OCI-LY3 (cell line): ENCODE measurements around the gene FXYD7.

Experiments
- H2AFZ ChIP-seq: fragments of 200-600, 300-600 bp; shearing (Covaris generic); 2 replicates; pipeline ENCODE4 v1.6.0; 2014; ENCODE audit warnings: antibody characterized with exemption, low read depth, low read length
- H3K27ac ChIP-seq: fragments of 200-600, 300-600 bp; sonication (generic); 2 replicates; pipeline ENCODE4 v1.5.1; 2014; ENCODE audit warnings: mild to moderate bottlenecking, low read length, moderate library complexity, mixed read lengths
- H3K27me3 ChIP-seq: fragments of 200-600, 300-600 bp; sonication (generic); 2 replicates; pipeline ENCODE4 v1.6.1; 2014; ENCODE audit warnings: low read depth, low read length, mixed read lengths
- H3K36me3 ChIP-seq: fragments of 200-600, 300-600 bp; sonication (generic); replicated peaks from 2 replicates; pipeline ENCODE3; 2014; ENCODE audit warnings: low read depth, low read length, mixed read lengths
- H3K4me1 ChIP-seq: fragments of 300-600, 200-600 bp; sonication (generic); 2 replicates; pipeline ENCODE4 v1.6.1; 2014; ENCODE audit warnings: low read length, mixed read lengths
- H3K4me2 ChIP-seq: fragments of 200-600, 300-600 bp; sonication (generic); 2 replicates; pipeline ENCODE4 v1.6.1; 2014; ENCODE audit warnings: low read length, mixed read lengths
- H3K4me3 ChIP-seq: fragments of 300-600, 200-600 bp; sonication (generic); 2 replicates; pipeline ENCODE4 v1.5.1; 2014; ENCODE audit warnings: antibody characterized with exemption, mild to moderate bottlenecking, low read length, moderate library complexity
- H3K79me2 ChIP-seq: fragments of 300-600, 200-600 bp; shearing (Covaris generic); 2 replicates; pipeline ENCODE4 v1.6.1; 2014; ENCODE audit warnings: mild to moderate bottlenecking, low read length, mixed read lengths
- H3K9ac ChIP-seq: fragments of 300-600, 200-600 bp; shearing (Covaris generic); 2 replicates; pipeline ENCODE4 v1.6.0; 2014; ENCODE audit warnings: mild to moderate bottlenecking, low read length, moderate library complexity
- H3K9me3 ChIP-seq: fragments of 200-600, 300-600 bp; shearing (Covaris generic); 2 replicates; pipeline ENCODE4 v1.6.1; 2014; ENCODE audit warnings: low read length, mixed read lengths; ENCODE audit not compliant: insufficient read depth
- H4K20me1 ChIP-seq: fragments of 200-600, 300-600 bp; sonication (generic); 2 replicates; pipeline ENCODE4 v1.6.1; 2016; ENCODE audit warnings: low read length, mixed read lengths; ENCODE audit not compliant: insufficient read depth
- EZH2phosphoT487 ChIP-seq: fragments of 200-600 bp; shearing (Covaris generic); IDR thresholded peaks from 2 replicates; pipeline ENCODE4 v1.6.1; 2018; ENCODE audit warnings: antibody characterized with exemption, mixed run types, low read depth
- TF ChIP-seq, protein P1 (sequence below): fragments of 200-600, 300-600 bp; sonication (generic); IDR thresholded peaks from 2 replicates; pipeline ENCODE4 v1.5.1; 2014; ENCODE audit warnings: antibody characterized with exemption, low read length, low read depth

The FXYD7 gene

DNA sequence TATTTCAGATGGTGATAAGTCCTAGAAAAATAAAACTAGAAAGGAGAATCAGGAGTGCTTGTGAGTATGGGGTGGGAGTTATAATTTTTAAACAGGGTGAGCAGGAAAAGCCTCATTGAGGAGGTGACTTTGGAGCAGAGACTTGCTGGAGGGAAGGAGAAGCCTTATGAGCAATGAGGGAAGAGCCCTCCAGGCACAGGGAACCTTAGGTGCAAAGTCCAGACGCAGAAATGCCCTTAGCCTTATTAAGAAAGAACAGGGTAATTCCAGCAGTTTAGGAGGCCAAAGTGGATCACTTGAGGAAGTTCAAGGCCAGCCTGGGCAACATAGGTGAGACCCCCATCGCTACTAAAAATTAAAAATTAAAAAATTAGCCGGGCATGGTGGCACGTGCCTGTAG lies 48.4 kb upstream of the FXYD7 start:
- Histone ChIP-seq H3K36me3 (no peaks in the 10 kb centered on the region), H3K4me2 (no peak overlapping the region), H3K4me1 (no peaks in the 10 kb centered on the region), H4K20me1 (no peaks in the 10 kb centered on the region), H3K27ac (no peak overlapping the region), H2AFZ (no peak overlapping the region), H3K27me3 (no peaks in the 10 kb centered on the region), H3K79me2 (no peaks in the 10 kb centered on the region), H3K9ac (no peak overlapping the region), H3K9me3 (no peaks in the 10 kb centered on the region), H3K4me3 (no peak overlapping the region)
- no peak for TF ChIP-seq EZH2phosphoT487
- TF ChIP-seq, protein P1, sequence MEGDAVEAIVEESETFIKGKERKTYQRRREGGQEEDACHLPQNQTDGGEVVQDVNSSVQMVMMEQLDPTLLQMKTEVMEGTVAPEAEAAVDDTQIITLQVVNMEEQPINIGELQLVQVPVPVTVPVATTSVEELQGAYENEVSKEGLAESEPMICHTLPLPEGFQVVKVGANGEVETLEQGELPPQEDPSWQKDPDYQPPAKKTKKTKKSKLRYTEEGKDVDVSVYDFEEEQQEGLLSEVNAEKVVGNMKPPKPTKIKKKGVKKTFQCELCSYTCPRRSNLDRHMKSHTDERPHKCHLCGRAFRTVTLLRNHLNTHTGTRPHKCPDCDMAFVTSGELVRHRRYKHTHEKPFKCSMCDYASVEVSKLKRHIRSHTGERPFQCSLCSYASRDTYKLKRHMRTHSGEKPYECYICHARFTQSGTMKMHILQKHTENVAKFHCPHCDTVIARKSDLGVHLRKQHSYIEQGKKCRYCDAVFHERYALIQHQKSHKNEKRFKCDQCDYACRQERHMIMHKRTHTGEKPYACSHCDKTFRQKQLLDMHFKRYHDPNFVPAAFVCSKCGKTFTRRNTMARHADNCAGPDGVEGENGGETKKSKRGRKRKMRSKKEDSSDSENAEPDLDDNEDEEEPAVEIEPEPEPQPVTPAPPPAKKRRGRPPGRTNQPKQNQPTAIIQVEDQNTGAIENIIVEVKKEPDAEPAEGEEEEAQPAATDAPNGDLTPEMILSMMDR: no peak

GRCh38 chr19:35095667-35096368 lies 47.2 kb upstream of the FXYD7 start:
- H3K4me2 ChIP-seq: no peak overlapping the region
- no peaks in the 10 kb centered on the region for H4K20me1 ChIP-seq
- no peaks in the 10 kb centered on the region for H3K9me3 ChIP-seq
- H3K27me3 ChIP-seq: no peaks in the 10 kb centered on the region
- no peaks in the 10 kb centered on the region for H3K4me1 ChIP-seq
- no peak overlapping the region for H3K4me3 ChIP-seq
- no peak overlapping the region for H3K9ac ChIP-seq
- H3K36me3 ChIP-seq: no peaks in the 10 kb centered on the region
- no peak overlapping the region for H3K27ac ChIP-seq
- H3K79me2 ChIP-seq: no peaks in the 10 kb centered on the region
- no peak for TF ChIP-seq EZH2phosphoT487
- TF ChIP-seq, protein P1: no peak
- no peak overlapping the region for H2AFZ ChIP-seq

DNA sequence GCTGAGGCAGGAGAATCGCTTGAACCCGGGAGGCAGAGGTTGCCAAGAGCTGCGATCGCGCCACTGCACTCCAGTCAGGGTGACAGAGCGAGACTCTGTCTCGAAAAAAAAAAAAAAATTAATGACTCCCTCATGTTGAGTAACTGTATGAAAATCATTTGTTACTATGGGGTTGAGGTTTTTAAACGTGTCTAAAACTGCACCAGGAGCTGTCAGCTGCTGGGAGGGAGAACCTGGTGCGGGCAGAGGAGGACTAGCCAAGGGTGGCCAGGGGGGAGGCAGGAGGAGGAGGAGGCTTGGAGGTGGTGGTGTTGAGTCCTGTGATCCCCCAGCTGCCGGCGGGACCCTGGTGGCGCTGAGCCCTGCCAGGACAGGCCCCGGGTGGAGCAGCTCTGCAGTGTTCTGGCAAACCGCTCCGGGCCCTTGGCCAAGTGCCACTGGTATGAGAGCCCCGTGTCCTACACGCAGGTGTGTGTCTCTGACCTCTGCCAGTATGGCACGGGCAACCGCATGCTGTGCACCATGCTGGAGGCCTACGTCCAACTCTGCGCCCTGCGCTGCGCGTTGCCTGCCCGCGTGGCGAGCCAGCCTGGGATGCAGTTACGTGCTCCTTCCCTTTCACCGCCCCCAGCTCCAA lies 44.5 kb upstream of the FXYD7 start:
- Histone ChIP-seq H3K27me3 (no peaks in the 10 kb centered on the region), H3K36me3 (no peaks in the 10 kb centered on the region)

More for the DNA sequence above, 44.5 kb upstream of the FXYD7 start:
- Histone ChIP-seq H4K20me1 (no peaks in the 10 kb centered on the region), H3K4me1 (no peaks in the 10 kb centered on the region), H3K4me2 (no peak overlapping the region), H3K27ac (no peak overlapping the region), H2AFZ (no peak overlapping the region), H3K4me3 (no peak overlapping the region), H3K9ac (no peak overlapping the region), H3K9me3 (no peaks in the 10 kb centered on the region), H3K79me2 (no peaks in the 10 kb centered on the region)
- TF ChIP-seq, protein P1: no peak
- no peak for TF ChIP-seq EZH2phosphoT487
